Keratinocyte (primary cell): ENCODE data around the gene CERT1. TPM values are rescaled to one million over a fixed set of nuclear protein-coding genes. Genes with fewer than 3 reads are reported as not detected.
"Not testable (repeated sequence)": the region's sequence is repeated elsewhere in the genome, so short reads cannot be mapped to it uniquely, and the experiment has no call there.

ENCODE experiments used
- DNase-seq: peaks from one replicate; pipeline ENCODE4 v3.0.0-alpha.2; 2011; ENCODE audit warnings: low read depth, missing footprints, low spot score
- FAIRE-seq: peaks from 2 replicates; lab custom pipeline; 2011; peaks lifted over from hg19 to GRCh38; lab: Jason Lieb, UNC
- H2AFZ ChIP-seq: 2 replicates; pipeline ENCODE4 v1.6.0; 2012; ENCODE audit warnings: low read length, control low read depth, inconsistent platforms; ENCODE audit not compliant: control insufficient read depth
- H3K27ac ChIP-seq: 2 replicates; pipeline ENCODE4 v1.5.1; 2011; ENCODE audit warnings: low read length; ENCODE audit not compliant: control insufficient read depth, insufficient read depth
- H3K27me3 ChIP-seq: 3 replicates; pipeline ENCODE4 v1.6.0; 2011; ENCODE audit warnings: low read length; ENCODE audit not compliant: control insufficient read depth, insufficient read depth; ENCODE audit errors: extremely low read depth
- H3K36me3 ChIP-seq, 2 experiments: 2 replicates in 1 of 2; 3 replicates in 1 of 2; pipeline ENCODE4 v1.5.1; 2011; ENCODE audit warnings: low read length in 2 of 2, mild to moderate bottlenecking in 1 of 2; ENCODE audit not compliant: control insufficient read depth in 2 of 2, insufficient read depth in 2 of 2; ENCODE audit errors: extremely low read depth in 1 of 2
- H3K4me1 ChIP-seq: 3 replicates; pipeline ENCODE4 v1.5.1; 2011; ENCODE audit warnings: low read length; ENCODE audit not compliant: control insufficient read depth, insufficient read depth; ENCODE audit errors: extremely low read depth
- H3K4me2 ChIP-seq: 3 replicates; pipeline ENCODE4 v1.6.0; 2011; ENCODE audit warnings: low read depth, low read length; ENCODE audit not compliant: control insufficient read depth, insufficient read depth; ENCODE audit errors: extremely low read depth
- H3K4me3 ChIP-seq, 3 experiments: fragments of 200-600 bp in 1 of 3; sonication (generic) in 1 of 3; 2 replicates in 2 of 3; 3 replicates in 1 of 3; pipeline ENCODE4 v1.5.1; 2011 to 2016; ENCODE audit warnings: low read length in 3 of 3, mild to moderate bottlenecking in 3 of 3, control low read depth in 2 of 3, inconsistent platforms in 1 of 3, low read depth in 1 of 3, mixed read lengths in 1 of 3, mixed run types in 1 of 3, moderate library complexity in 1 of 3; ENCODE audit not compliant: control insufficient read depth in 2 of 3, insufficient read depth in 2 of 3; ENCODE audit errors: extremely low read depth in 1 of 3
- H3K79me2 ChIP-seq: 2 replicates; pipeline ENCODE4 v1.6.0; 2012; ENCODE audit warnings: low read length; ENCODE audit not compliant: control insufficient read depth, insufficient read depth
- H3K9ac ChIP-seq: 3 replicates; pipeline ENCODE4 v1.6.0; 2011; ENCODE audit warnings: low read length; ENCODE audit not compliant: control insufficient read depth, insufficient read depth; ENCODE audit errors: extremely low read depth
- H3K9me1 ChIP-seq: 3 replicates; pipeline ENCODE4 v1.6.0; 2011; ENCODE audit warnings: low read length; ENCODE audit not compliant: control insufficient read depth, insufficient read depth; ENCODE audit errors: extremely low read depth
- H3K9me3 ChIP-seq: 2 replicates; pipeline ENCODE4 v1.5.1; 2012; ENCODE audit warnings: low read depth, low read length; ENCODE audit not compliant: control insufficient read depth
- H4K20me1 ChIP-seq: 3 replicates; pipeline ENCODE4 v1.6.0; 2011; ENCODE audit warnings: low read length; ENCODE audit not compliant: control insufficient read depth, insufficient read depth; ENCODE audit errors: extremely low read depth
- CTCF ChIP-seq, 3 experiments: IDR thresholded peaks in 1 of 3; conservative IDR thresholded peaks in 1 of 3; optimal IDR thresholded peaks in 1 of 3; 2 replicates in 2 of 3; 3 replicates in 1 of 3; pipeline versions ENCODE3 to v1.5.1; 2011; ENCODE audit warnings: low read length in 3 of 3, mild to moderate bottlenecking in 3 of 3, moderate library complexity in 2 of 3, control low read depth in 1 of 3, inconsistent platforms in 1 of 3; ENCODE audit not compliant: insufficient read depth in 2 of 3; ENCODE audit errors: extremely low read depth in 1 of 3
- dilution Hi-C: fragments of 300-500 bp; cut with MboI; formaldehyde crosslinking; loops from one replicate; pipeline ENCODE4 v1.7.0; 2020; ENCODE audit warnings: low sequenced_read_pairs; ENCODE audit not compliant: extremely low pct_ligation_motif_present
- polyA minus RNA-seq, 3 experiments: library from RNA; depleted of rRNA, polyadenylated mRNA; stranded (reverse); fragments of >200 nt; gene quantifications; 1 replicate in 1 of 3; 2 replicates in 1 of 3; 3 replicates in 1 of 3; pipeline ENCODE4 v1.2.3, GENCODE V29; 2011
- polyA plus RNA-seq, 5 experiments: library from polyadenylated mRNA; depleted of rRNA in 3 of 5; stranded (reverse) in 3 of 5; stranded (forward) in 1 of 5; unstranded in 1 of 5; fragments of >200 nt; gene quantifications; 1 replicate in 1 of 5; 2 replicates in 3 of 5; 3 replicates in 1 of 5; pipeline versions ENCODE4 v1.2.1 to v1.2.3, GENCODE V29; 2011 to 2012; ENCODE audit warnings: missing spikeins in 2 of 5, low read depth in 1 of 5, low replicate concordance in 1 of 5

CERT1 gene
- polyA plus RNA-seq (13.0 to 20.8 TPM (median 14.2 TPM) in 3 replicates), polyA minus RNA-seq (24.7 to 51.6 TPM (median 27.3 TPM) in 3 replicates)
- 78.7 TPM for polyA plus RNA-seq (2011; ENCODE audit: low read depth)
- polyA plus RNA-seq (2011; cell fraction: cytosol; rRNA removed), result 13.0 and 18.9 TPM in 2 replicates
- polyA plus RNA-seq (2011; cell fraction: nucleus; rRNA removed), result 23.9 and 29.8 TPM in 2 replicates
- 19.6 and 29.5 TPM in 2 replicates for polyA plus RNA-seq (2012; ENCODE audit: low replicate concordance)
- polyA minus RNA-seq (2011; cell fraction: cytosol; rRNA and poly(A)+ RNA removed), result 33.2 TPM
- 28.8 and 58.6 TPM in 2 replicates for polyA minus RNA-seq (2011; cell fraction: nucleus; rRNA and poly(A)+ RNA removed)

- H3K9me3 ChIP-seq, result no peaks in the 10 kb centered on the region
- peak within 1 kb of the TSS; percentile 90 for H3K27ac ChIP-seq
- no peaks in the 10 kb centered on the region for H3K9me1 ChIP-seq
- H3K4me2 ChIP-seq, result peak within 1 kb of the TSS; percentile 94
- H3K79me2 ChIP-seq, result peaks cover 93% of the 10 kb centered on the region
- H3K27me3 ChIP-seq, result no peaks in the 10 kb centered on the region
- DNase-seq, result peak; percentile 61
- H3K9ac ChIP-seq, result peak within 1 kb of the TSS; percentile 90
- peak; percentile 78 for FAIRE-seq
- dilution Hi-C loops, result no loop called here
- H3K36me3 ChIP-seq, result no peaks in the 10 kb centered on the region
- H4K20me1 ChIP-seq, result no peaks in the 10 kb centered on the region
- H3K4me3 ChIP-seq, result peak within 1 kb of the TSS; percentile 96 to 98 (median 97)
- TF ChIP-seq CTCF (optimal IDR thresholded peaks at IDR 0.05 in 1 of 3, IDR thresholded peaks at IDR 0.05 in 1 of 3, conservative IDR thresholded peaks at IDR 0.05 in 1 of 3; ENCODE audit: extremely low read depth in 1 of 3, insufficient read depth in 2 of 3, low read length in 3 of 3), result no peak
- peak within 1 kb of the TSS; percentile 98 for H2AFZ ChIP-seq
- peaks cover 20% of the 10 kb centered on the region for H3K4me1 ChIP-seq
Observed at GRCh38 chr5:75511435-75512382, at the start of gene CERT1, which contains the start of gene POLK. Gene CERT1, minus strand, starts transcription at chr5:75511629. Its CDS starts 422 bp downstream, at chr5:75511207. Gene POLK, plus strand, starts transcription at chr5:75511891.

GRCh38 chr5:75560655-75561054 is 49.2 kb upstream of the CERT1 start:
- H4K20me1 ChIP-seq, FAIRE-seq, dilution Hi-C loops, H3K4me3 ChIP-seq, H3K9me1 ChIP-seq, DNase-seq, H3K4me2 ChIP-seq, H3K27ac ChIP-seq, H3K4me1 ChIP-seq, H2AFZ ChIP-seq, H3K9ac ChIP-seq, H3K27me3 ChIP-seq, H3K9me3 ChIP-seq, H3K36me3 ChIP-seq: not testable (repeated sequence)
- peaks cover 30% of the 10 kb centered on the region for H3K79me2 ChIP-seq
